ENCODE measurements around the gene EPHA2.
A peak's percentile ranks its signal among the peaks of the same experiment; 100 is the strongest.

EPHA2 gene

GRCh38 chr1:16191309-16191708, 35.4 kb upstream of the EPHA2 start:
- TF ChIP-seq, protein P1, sequence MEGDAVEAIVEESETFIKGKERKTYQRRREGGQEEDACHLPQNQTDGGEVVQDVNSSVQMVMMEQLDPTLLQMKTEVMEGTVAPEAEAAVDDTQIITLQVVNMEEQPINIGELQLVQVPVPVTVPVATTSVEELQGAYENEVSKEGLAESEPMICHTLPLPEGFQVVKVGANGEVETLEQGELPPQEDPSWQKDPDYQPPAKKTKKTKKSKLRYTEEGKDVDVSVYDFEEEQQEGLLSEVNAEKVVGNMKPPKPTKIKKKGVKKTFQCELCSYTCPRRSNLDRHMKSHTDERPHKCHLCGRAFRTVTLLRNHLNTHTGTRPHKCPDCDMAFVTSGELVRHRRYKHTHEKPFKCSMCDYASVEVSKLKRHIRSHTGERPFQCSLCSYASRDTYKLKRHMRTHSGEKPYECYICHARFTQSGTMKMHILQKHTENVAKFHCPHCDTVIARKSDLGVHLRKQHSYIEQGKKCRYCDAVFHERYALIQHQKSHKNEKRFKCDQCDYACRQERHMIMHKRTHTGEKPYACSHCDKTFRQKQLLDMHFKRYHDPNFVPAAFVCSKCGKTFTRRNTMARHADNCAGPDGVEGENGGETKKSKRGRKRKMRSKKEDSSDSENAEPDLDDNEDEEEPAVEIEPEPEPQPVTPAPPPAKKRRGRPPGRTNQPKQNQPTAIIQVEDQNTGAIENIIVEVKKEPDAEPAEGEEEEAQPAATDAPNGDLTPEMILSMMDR (IDR thresholded peaks at IDR 0.05; ENCODE audit: control insufficient read depth, extremely low read depth, insufficient read depth) = no peak
- H3K4me3 ChIP-seq (ENCODE audit: low read depth, low read length) = no peak overlapping the region
- DNase-seq (ENCODE audit: low read depth) = no peak

DNA sequence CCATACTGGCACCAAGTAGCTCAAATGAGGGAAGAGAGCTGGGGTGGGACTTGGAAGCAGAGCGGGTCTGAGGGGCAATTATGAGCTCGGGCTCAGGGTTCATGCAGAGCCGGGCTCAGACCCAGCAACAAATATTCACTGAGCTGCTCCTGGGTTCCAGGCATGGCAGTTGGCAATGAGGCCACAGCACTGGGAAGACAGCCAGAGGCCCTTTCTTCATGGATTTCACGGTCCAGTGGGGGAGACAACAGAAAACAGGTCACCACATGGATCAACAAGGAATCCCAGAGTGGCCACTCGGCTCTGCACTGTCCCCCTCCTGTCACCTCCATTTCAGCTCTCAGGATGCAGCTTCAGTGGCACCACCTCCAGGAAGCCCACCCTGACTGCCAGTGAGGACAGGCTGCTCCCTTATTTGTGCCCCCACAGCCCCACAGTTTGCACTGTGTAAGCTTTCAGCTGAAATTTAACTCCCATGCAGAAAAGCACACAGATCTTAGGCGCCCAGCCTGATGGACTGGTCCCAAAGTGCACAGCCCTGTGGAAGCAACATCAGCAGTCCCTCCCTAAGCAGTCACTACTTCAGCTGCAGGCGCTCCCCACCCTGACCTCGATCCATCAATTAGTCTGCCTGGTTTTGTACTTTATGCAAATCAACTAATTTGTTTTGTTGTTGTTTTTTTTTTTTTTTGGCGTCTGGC, 34.2 kb upstream of the EPHA2 start:
- TF ChIP-seq, protein P1 (IDR thresholded peaks at IDR 0.05; ENCODE audit: control insufficient read depth, extremely low read depth, insufficient read depth) = no peak
- no peak for DNase-seq (ENCODE audit: low read depth)
- H3K4me3 ChIP-seq (ENCODE audit: low read depth, low read length) = no peak overlapping the region

- TF ChIP-seq, protein P1 (IDR thresholded peaks at IDR 0.05; ENCODE audit: control insufficient read depth, extremely low read depth, insufficient read depth) = no peak
- DNase-seq (ENCODE audit: low read depth) = no peak
- H3K4me3 ChIP-seq (ENCODE audit: low read depth, low read length) = no peak overlapping the region
Measured at GRCh38 chr1:16189003-16189402, 33.1 kb upstream of the EPHA2 start.

DNA sequence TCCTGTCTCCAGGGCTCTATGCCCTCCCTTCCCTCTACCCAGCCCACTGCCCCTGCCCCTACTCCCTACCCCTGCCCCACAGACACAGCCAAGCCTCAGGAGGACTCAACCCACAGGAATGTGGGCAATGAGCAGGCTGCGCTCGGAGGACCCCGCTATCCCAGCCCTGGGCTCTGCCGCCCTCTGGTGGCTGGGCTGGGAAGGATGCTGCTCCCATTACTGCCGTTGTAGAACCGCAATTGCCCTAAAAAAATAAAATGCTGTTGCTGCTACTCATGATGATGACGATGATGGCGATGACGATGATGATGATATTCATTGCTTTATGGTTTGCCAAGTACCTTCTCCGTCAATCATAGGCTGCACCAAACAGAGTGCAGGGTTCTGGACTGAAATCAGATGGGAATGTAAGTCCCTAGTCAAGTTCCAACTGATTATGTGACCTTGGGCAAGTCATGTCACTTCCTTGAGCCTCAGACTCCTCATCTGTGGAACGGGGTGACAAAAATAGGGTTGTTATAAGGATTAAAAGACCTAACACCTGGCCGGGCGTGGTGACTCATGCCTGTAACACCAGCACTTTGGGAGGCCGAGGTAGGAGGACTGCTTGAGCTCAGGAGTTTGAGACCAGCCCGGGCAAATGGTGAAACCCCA, 32.0 kb upstream of the EPHA2 start:
- no peak for DNase-seq (ENCODE audit: low read depth)
- H3K4me3 ChIP-seq (ENCODE audit: low read depth, low read length) = no peak overlapping the region
- TF ChIP-seq, protein P1 (IDR thresholded peaks at IDR 0.05; ENCODE audit: control insufficient read depth, extremely low read depth, insufficient read depth) = peak; percentile 74

- TF ChIP-seq, protein P1 (IDR thresholded peaks at IDR 0.05; ENCODE audit: control insufficient read depth, extremely low read depth, insufficient read depth) = no peak
- DNase-seq (ENCODE audit: low read depth) = no peak
- H3K4me3 ChIP-seq (ENCODE audit: low read depth, low read length) = no peak overlapping the region
Measured at GRCh38 chr1:16186655-16187235, 30.9 kb upstream of the EPHA2 start.

DNA sequence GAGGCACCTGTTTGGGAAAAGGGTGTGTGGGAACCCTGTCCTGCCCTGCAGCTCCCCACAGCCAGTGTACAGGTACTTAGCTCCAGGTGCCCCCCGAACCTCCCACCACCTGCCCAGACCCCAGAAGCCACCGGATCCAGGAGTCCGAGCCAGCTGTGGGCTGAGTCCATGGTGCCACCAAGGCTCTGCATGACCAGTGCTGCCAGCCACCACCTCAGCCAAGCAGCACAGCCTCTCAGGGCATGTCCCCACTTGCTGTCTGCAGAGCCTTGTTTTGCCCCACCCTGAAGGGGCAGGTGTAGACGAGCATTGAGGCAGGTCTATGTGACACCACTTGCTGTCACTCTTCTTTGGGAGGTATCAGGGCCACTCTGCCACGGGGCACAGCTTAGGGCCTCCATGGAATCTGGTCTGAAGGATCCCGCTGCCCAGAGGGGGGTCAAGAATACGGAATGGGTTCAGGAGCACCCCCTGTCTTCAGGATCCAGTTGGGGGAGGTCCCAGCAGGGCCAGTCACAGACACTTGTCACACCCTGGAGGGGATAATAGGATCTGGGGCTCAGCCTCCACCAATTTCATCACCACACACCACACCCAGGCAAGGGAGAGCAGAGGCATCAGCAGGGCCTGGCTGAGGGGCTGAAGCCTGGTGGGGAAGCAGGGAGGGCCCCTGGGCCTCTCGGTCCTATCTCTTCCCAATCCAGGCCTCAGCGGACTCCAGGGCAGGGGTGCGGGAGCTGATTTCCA, 28.9 kb upstream of the EPHA2 start:
- H3K4me3 ChIP-seq (ENCODE audit: low read depth, low read length) = no peak overlapping the region
- TF ChIP-seq, protein P1 (IDR thresholded peaks at IDR 0.05; ENCODE audit: control insufficient read depth, extremely low read depth, insufficient read depth) = no peak
- no peak for DNase-seq (ENCODE audit: low read depth)
